Hematopoietic multipotent progenitor cell treated with erythropoietin and hydrocortisone succinate and interleukin-3 and kit ligand, for 6 days (in vitro differentiated cells): ENCODE data around the gene IPCEF1.

Source experiments
- DNase-seq: peaks from one replicate; pipeline ENCODE4 v3.0.0-alpha.2; 2015

Gene IPCEF1

DNA sequence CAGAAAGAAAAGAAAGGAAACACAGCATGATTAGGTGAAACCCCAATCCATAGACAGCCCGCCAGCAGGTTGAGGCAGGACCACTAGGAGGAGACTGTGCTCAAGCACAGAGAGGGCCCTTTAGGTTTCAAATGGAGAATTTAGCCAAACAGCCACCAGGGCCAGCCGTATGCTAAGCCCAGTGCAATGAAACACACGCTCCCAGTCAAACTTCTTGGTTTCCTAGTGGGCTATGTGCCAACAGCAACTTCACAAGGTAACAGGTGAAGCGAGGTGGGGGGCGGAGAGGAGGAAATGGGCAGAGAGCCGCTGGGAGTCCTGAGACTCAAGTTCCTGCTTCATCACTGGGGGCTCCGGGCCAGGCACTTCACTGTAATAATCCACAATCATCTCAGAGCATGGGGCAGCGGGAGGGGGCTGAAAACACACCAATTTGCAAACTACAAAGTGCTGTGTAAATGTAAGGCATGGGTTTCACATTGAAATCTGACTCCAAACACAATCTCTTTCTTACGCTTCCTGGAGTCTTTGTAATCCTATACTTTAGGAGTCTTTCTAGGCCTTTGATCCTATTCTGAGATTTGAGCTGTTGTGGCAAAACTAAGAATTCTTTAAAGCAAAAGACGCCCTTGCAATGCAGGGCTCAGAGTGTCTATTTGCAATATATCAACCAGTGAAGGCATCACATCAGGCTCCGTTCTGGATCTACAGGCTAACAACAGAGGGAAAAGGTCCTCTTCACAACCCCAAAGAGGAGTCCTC lies 200.3 kb downstream of the IPCEF1 start:
- peak; percentile 68 for DNase-seq

DNA sequence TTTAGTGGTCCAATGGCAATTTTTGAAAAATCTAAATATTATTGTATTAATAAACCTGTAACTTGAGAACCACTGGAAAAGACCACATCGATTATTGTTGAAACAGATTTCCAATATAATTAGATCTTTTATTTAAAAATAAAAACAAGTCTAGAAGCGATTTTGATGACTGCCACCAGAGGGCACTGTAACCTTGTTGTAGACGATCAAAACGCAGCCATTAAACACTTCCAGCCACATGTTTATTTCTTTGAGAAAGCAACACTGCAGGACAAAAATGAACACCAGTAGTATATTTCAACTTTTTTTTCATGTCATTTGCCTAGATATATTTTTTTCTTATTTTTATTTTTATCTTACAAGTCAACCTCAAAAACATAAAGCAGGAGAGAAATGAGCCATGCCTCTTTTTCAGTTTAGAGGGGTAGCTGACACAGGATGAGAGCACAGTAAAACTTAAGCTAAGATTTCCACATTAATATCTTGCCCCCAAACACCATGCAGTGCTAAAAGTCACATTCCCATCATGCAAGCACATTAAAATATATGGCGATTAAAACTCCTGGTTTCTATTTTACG lies 202.1 kb downstream of the IPCEF1 start:
- peak; percentile 86 for DNase-seq

DNA sequence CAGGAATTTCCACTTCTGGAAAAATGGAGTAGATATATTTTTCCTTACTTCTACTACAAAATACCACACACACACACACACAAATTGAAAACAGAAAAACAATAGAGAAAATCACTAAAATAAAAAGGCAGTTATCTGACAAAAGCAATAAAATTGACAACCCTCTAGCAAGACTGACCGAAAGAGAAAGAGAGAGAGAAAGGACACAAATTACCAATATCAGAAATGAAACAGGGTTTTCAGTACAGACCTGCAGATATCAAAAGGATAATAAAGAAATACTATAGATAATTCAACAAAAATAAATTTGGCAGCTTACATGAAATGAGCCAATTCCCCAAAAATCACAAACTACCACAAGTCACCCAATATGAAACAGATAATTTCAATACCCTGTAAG lies 212.8 kb downstream of the IPCEF1 start:
- no peak for DNase-seq

DNA sequence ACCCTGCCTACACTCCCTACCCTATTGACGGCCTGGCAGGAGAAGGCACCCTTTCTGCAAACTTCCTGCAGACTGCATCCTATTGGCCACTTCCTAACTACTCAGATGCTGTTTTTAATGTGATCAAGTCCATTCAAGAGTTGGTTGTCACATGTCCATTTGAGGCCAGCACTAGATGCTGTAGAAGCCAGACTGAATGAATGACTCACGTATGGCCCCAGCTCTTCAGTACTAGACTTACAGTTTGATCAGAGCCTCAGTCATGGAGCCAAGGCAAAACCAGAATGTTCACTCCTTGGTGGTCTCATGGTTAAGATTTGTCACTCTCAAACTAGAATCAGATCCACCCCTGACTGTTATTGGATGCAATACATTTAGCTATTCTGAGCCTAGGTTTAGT lies 215.9 kb downstream of the IPCEF1 start:
- DNase-seq = no peak

DNA sequence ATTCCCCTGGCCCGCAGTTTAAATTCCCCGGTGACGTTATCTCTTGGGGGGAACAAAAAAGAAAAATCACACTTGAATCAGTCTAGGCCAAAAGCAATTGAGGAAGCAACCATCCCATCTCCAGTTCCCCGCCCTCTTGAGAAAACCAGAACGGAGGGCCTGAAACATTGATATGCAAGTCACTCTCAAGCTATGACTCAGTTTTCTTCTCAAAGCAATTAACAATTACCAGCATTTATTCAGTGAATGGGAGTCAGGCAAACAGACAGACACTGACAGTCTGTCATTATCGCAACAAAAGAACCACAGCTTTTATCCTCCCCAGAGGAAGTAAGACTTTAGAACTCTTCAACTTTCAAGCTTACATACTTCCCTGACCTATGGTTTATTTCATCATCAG lies 216.7 kb downstream of the IPCEF1 start:
- peak; percentile 59 for DNase-seq

DNA sequence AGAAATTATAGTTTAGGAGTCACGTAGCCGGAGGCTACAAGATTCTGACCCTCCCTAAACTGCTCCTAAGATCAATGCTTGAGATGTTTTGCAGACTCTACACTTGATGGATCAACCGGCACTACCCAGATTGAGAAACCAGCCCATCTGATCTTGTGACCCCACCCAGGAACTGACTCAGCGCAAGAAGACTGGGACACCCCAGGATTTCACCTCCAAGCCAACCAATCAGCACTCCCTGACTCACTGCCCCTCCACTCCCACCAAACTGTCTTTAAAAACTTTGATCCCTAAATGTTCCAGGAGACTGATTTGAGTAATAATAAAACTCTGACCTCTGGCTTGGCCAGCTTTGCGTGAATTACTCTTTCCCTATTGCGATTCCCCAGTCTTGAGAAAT lies 217.8 kb downstream of the IPCEF1 start:
- DNase-seq = no peak

DNA sequence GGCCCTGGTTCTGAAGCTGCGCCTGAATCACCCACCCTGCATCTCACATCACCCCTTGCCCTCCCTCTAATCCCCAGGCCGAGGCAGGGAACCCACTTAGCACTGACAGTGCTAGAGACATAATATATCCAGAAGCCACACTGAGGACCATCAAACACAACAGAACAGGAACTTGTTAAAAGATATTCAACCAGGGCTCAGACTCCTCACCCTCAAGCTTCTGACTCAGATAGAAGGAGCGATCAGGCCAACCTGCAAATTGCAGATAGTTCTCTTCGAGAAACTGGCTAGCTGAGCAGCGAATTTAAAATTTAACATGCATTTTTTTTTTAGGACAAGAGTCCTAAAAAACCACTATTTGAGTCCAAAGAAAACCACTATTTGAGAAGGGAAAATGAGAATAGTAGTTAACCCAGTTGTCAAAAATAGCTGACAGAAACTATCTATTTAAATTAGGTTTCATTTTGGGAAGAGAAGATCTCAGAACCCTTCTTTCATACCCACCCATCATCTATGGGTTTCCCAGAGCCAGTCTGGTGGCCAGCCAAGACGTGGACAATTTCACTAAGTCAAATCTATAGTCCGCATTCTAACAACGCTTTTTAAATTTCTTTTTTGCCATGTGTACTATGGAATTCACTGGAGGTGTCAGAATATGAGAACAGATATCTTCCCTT lies 222.0 kb downstream of the IPCEF1 start:
- no peak for DNase-seq

DNA sequence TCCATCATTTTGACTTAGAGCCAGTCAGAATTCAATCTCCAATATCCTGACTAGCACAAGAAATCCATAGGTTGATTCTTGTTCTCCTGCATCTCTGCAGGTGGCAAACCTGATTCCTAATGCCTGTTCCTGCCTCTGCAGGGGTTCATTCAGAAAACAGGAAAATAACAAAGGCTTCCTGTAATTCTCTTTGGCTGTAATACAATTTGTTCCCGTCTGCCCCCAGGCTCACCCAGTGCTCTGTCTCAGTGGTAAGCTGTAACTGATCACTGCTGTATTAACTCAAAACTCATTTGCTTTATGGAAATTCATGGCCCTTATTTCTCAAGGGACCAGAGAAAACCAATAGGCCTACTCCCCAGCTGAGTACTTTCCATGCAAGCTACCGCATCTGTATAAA lies 228.9 kb downstream of the IPCEF1 start:
- DNase-seq = no peak

DNA sequence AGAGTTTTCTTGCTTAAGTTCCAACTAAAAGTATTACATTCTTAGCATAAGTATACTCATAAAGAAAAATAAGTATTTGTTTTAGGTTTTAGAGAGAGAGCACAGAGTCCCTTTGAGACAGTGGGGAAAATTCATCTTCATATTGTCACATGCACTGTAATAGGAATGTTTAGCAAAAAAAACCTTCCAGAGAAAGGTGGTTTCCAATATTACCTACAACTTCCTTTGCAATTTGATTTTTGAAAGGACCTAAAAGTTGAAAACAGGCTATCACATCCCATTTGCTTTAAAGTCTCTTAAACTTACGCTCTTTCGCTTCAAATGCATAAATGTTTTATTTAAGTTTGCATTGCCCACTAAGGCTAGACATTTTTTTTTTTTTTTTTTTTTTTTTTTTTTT lies 231.2 kb downstream of the IPCEF1 start:
- no peak for DNase-seq

DNA sequence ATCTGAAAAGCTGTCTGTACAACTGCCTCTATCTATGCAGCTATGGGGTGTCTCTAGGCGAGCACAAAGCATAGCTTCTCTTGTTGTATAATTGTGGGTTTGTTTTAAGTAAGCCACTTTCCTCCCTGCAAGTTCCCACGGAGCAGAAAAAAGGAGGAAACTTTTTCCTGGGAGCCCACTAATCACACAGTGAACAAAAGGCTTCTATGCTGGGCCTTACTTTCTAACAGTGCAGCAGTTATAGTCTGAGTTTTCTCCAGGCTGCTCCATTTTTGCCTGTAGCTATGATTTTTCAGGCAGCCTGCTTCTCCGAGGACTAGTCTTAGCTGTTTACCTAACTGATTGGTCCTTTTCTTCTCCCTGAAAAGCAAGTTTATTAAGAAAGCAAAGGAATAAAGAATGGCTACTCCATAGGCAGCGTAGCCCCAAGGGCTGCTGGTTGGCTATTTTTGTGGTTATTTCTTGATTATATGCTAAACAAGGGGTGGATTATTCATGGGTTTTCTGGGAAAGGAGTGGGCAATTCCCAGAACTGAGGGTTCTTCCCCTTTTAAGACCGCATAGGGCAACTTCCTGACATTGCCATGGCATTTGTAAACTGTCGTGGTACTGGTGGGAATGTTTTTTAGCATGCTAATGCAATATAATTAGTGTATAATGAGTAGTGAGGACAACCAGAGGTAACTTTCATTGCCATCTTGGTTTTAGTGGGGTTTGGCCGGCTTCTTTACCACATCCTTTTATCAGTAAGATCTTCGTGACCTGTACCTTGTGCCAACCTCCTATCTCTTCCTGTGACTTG lies 233.2 kb downstream of the IPCEF1 start:
- DNase-seq = peak; percentile 12

DNA sequence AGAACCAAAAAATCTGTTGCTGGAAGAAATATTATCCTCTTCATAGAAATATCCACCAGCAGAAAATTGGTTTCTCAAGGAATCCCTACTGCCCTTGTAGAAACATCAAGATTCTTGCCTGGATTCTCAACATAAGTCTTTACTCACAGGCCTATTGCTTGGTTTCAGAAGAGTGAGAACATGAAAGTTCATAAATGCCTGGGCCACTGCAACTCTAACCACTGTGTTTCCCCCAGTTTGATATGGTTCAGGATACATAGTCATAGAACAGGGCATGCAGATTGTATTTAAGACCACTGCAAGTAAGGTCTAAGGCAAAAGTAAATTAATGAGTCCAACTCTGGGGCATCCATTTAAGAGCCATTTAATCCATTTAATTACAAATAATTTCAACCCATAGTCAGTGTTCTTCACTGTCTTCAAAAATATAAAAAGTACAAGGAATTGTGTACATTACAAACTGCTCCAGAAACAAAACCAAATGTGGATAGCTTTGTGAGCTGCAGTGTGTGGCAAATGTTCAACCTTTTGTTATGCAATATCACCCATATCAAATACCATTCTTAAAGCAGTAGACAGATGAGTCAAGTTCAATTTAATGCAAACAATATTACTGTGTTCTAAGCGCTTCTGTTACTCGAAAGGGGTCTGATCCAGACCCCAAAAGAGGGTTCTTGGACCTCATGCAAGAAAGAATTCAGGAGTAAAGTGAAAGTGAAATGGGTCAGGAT lies 234.2 kb downstream of the IPCEF1 start:
- DNase-seq = no peak

DNA sequence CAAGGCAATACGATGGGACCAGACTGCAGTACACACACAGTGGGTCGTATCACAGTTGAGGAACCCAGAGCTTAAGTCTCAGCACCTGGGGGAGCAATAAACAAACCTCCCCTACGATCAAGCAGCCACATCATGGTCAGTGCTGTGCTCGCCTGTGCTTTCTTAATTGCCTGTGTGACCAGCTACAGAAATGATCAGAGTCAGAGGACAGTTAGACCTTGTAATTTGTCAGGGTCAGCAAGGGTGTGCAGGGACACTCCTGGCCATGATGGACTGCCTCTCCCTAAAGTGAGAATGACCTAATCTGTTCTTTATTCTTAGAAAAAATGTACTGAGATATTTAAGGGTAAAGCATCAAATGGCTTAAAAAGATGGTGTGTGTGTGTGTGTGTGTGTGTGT lies 239.1 kb downstream of the IPCEF1 start:
- no peak for DNase-seq

DNA sequence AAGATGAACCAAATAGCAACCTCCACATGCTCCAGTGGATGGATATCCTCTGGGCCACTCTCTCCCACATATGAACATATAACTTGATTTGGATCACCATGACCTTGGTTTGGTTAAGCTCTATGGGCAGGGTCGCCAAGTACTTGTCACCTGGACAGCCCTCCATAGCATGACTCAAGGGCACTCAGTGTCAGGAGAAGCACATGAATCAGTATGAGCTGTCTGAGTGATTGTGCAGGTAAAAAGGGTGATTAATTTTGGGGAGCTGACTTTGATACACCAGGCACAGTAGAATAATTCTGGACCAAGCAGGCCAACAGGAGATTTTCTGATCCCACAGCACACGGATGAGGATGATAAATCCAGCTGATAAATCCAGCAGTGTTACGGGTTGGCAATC lies 243.2 kb downstream of the IPCEF1 start:
- DNase-seq = no peak

DNA sequence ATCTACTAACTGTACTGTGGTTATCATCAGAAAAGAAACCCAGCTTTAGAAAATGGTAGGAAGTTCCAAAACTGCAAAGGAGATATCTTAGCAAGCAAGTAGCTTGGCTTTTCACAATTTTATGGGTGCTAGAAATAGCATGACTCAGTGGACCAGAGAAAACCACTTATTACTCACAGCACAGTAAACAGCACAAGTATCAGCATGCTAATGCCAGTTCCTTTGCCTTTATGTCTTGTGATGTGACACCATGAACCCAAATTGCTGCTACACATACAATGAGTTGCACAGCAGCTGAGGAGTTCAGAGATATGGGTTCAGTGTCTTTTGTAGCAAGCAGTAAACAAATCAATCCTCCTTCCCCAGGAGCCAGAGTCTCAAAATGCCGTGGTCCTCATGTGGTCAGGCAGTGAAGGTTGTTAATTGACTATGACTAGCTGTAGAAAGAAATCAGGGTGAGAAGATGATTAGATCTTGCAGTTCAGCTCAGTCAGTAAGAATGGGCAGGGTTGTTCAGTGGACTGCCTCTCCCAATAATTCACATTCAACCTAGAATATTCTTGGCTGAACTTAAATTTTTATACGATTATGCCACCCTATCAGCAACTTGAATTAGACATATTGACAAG lies 244.3 kb downstream of the IPCEF1 start:
- DNase-seq = no peak

DNA sequence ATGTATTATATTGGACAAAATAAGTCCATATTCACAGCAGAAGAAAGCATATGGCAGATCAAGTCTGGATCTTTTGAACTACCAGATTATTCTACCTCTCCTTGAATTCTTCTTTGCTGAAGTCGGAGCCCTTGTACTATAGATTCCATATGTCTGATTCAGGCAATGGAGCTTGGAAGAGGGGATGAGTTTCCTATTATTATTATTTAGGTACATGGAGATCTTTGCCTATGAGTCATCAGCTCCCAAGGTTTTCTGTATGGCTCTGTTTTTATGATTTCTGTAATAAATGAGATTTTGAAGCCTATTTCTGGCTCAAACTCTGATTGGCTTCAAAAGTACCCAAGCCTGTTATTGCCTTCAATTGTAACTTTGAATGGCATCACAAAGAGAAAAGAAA lies 245.6 kb downstream of the IPCEF1 start:
- no peak for DNase-seq

DNA sequence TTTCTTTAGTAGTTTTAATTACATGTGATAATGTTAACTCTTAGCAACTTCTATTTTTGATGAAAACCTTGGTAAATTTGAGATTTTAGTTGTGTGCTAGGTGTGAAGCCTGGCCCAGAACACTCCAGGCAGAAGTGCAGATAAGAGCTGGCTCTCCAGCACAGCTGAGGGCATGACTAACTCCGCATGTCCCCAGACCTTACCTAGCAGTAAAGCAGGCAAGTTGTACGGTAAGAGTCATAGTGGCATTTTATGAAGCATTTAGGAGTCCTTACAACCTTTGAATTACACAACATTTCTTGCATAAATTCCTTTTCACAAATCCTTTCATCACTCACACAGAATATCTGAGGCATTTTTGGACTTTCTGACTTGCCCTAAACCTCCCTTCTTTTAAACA lies 250.4 kb downstream of the IPCEF1 start:
- no peak for DNase-seq
